K562 (cell line): ENCODE results near the gene ARHGAP25. TPM values are rescaled to one million over a fixed set of nuclear protein-coding genes. Genes with fewer than 3 reads are reported as not detected.

ENCODE experiments used
- ATAC-seq: fragments of 200-7000 bp; cut with Tn5 transposase; 3 replicates; pipeline ENCODE4 v1.9.1; 2020; ENCODE audit warnings: moderate library complexity
- BruUV-seq: library from RNA; stranded (reverse); fragments of 400-500 nt; replicated peaks from 2 replicates; lab custom pipeline; 2021; lab: Mats Ljungman, UMichigan
- CTCF ChIA-PET: fragments of 300-600 bp; formaldehyde crosslinking; extraction: SDS; loops from one replicate; lab custom pipeline; 2021; ENCODE audit warnings: low intra/inter-chr PET ratio; lab: Yijun Ruan, JAX
- POLR2A ChIA-PET: fragments of 300-600, 350-650 bp; sonication (Branson Sonifier 250); formaldehyde crosslinking; extraction: SDS; loops from one replicate; lab custom pipeline; 2021; ENCODE audit warnings: antibody characterized with exemption, inconsistent platforms; lab: Yijun Ruan, JAX
- DNase-seq, 4 experiments: peaks; one replicate each; pipeline versions ENCODE4 v3.0.0 to v3.0.0-alpha.2; 2011 to 2018; ENCODE audit warnings: low spot score in 3 of 4, mixed read lengths in 3 of 4; ENCODE audit errors: extremely low read depth in 1 of 4
- FAIRE-seq: peaks from 2 replicates; lab custom pipeline; 2011; peaks lifted over from hg19 to GRCh38; lab: Jason Lieb, UNC
- H2AFZ ChIP-seq: 2 replicates; pipeline ENCODE4 v1.6.0; 2011; ENCODE audit warnings: low read depth, low read length, control low read depth, inconsistent platforms
- H3K27ac ChIP-seq: fragments of 200-600 bp; 3 replicates; pipeline ENCODE4 v1.8.0; 2011; ENCODE audit warnings: low read depth, mild to moderate bottlenecking, control low read depth, inconsistent platforms, low read length, moderate library complexity, mixed read lengths; ENCODE audit errors: extremely low read depth
- H3K27me3 ChIP-seq, 2 experiments: fragments of 300-600 bp in 1 of 2; 2 replicates in 1 of 2; 3 replicates in 1 of 2; pipeline versions ENCODE4 v1.6.0 to v1.8.0; 2011; ENCODE audit warnings: inconsistent platforms in 2 of 2, low read length in 2 of 2, mild to moderate bottlenecking in 1 of 2, mixed read lengths in 1 of 2, moderate library complexity in 1 of 2; ENCODE audit not compliant: control insufficient read depth in 2 of 2, insufficient read depth in 2 of 2
- H3K36me3 ChIP-seq: fragments of 300-600 bp; 3 replicates; pipeline ENCODE4 v1.8.0; 2011; ENCODE audit warnings: mild to moderate bottlenecking, low read length, inconsistent platforms; ENCODE audit not compliant: control insufficient read depth, insufficient read depth
- H3K4me1 ChIP-seq, 2 experiments: fragments of 200-600 bp in 1 of 2; replicated peaks in 1 of 2; 2 replicates in 1 of 2; 3 replicates in 1 of 2; pipeline versions ENCODE4 v1.5.1 to v1.8.0; 2011; ENCODE audit warnings: inconsistent platforms in 2 of 2, low read length in 2 of 2, mild to moderate bottlenecking in 1 of 2, mixed read lengths in 1 of 2, moderate library complexity in 1 of 2; ENCODE audit not compliant: control insufficient read depth in 2 of 2, insufficient read depth in 2 of 2
- H3K4me2 ChIP-seq: 2 replicates; pipeline ENCODE4 v1.6.1; 2011; ENCODE audit warnings: low read length, control low read depth, inconsistent platforms, mixed read lengths; ENCODE audit not compliant: insufficient read depth
- H3K4me3 ChIP-seq: fragments of 200-600 bp; sonication (generic), shearing (Covaris generic); 2 replicates; pipeline ENCODE4 v1.5.1; 2016; ENCODE audit warnings: control low read depth, inconsistent platforms
- H3K79me2 ChIP-seq: fragments of 200-600 bp; 3 replicates; pipeline ENCODE4 v1.8.0; 2011; ENCODE audit warnings: low read length, inconsistent platforms; ENCODE audit not compliant: control insufficient read depth, insufficient read depth
- H3K9ac ChIP-seq, 2 experiments: 2 replicates each; pipeline versions ENCODE4 v1.6.0 to v1.6.1; 2011; ENCODE audit warnings: low read depth in 2 of 2, low read length in 2 of 2, control low read depth in 1 of 2, inconsistent platforms in 1 of 2, mild to moderate bottlenecking in 1 of 2, mixed read lengths in 1 of 2; ENCODE audit not compliant: insufficient read depth in 1 of 2
- H3K9me1 ChIP-seq: one replicate; pipeline ENCODE4 v1.6.0; 2011; ENCODE audit warnings: inconsistent platforms, mild to moderate bottlenecking, low read length, moderate library complexity; ENCODE audit not compliant: control insufficient read depth, insufficient read depth
- H3K9me3 ChIP-seq: replicated peaks from 2 replicates; pipeline ENCODE4 v1.5.1; 2011; ENCODE audit warnings: low read depth, low read length, inconsistent platforms; ENCODE audit not compliant: control insufficient read depth, insufficient read depth
- H4K20me1 ChIP-seq: replicated peaks from 2 replicates; pipeline ENCODE4 v1.6.1; 2011; ENCODE audit warnings: low read length, inconsistent platforms, mixed read lengths; ENCODE audit not compliant: control insufficient read depth, insufficient read depth
- CHD1 ChIP-seq: fragments of 200-600 bp; sonication (generic); IDR thresholded peaks from one replicate; pipeline ENCODE4 v1.6.1; 2012; ENCODE audit warnings: mild to moderate bottlenecking, moderate library complexity, low read length, inconsistent platforms
- CREM ChIP-seq: IDR thresholded peaks from 2 replicates; pipeline ENCODE4 v1.6.1; 2014; ENCODE audit warnings: antibody characterized with exemption, low read depth
- MIER1 ChIP-seq: fragments of 450-650 bp; IDR thresholded peaks from 2 replicates; pipeline ENCODE4 v1.6.1; 2016; ENCODE audit warnings: antibody characterized with exemption, mild to moderate bottlenecking, low read depth
- PRPF4 ChIP-seq: fragments of 200-400 bp; formaldehyde crosslinking; IDR thresholded peaks from one replicate; pipeline ENCODE4 v1.6.1; 2017; ENCODE audit warnings: low read length, low read depth, mild to moderate bottlenecking; ENCODE audit not compliant: insufficient read depth, poor library complexity, severe bottlenecking
- RHOXF2B ChIP-seq: fragments of 250-450 bp; sonication (Bioruptor Pico); conservative IDR thresholded peaks from 2 replicates; pipeline ENCODE4 v1.5.1; 2021
- SRSF9 ChIP-seq: fragments of 200-400 bp; formaldehyde crosslinking; IDR thresholded peaks from 2 replicates; pipeline ENCODE4 v1.6.1; 2017; ENCODE audit warnings: low read depth, low read length, borderline replicate concordance
- TEAD2 ChIP-seq: fragments of 450-650 bp; IDR thresholded peaks from 2 replicates; pipeline ENCODE4 v1.6.1; 2016; ENCODE audit warnings: missing genetic modification characterization, control low read depth, missing compliant biosample characterization
- ZNF23 ChIP-seq: fragments of 250-450 bp; sonication (Bioruptor Pico); IDR thresholded peaks from 2 replicates; pipeline ENCODE4 v1.4.0; 2020; ENCODE audit warnings: mild to moderate bottlenecking
- ZNF561 ChIP-seq: fragments of 450-650 bp; formaldehyde crosslinking; conservative IDR thresholded peaks from 2 replicates; pipeline ENCODE4 v1.4.0; 2020; ENCODE audit warnings: mild to moderate bottlenecking, moderate library complexity
- WGBS: fragments of 100-300 bp; shearing (Covaris generic); methylation state at CpG from one replicate; pipeline ENCODE4 v1.1.6; 2016; ENCODE audit warnings: low coverage, mixed read lengths; ENCODE audit not compliant: insufficient coverage; ENCODE audit errors: missing lambda C conversion rate; 5-methylcytosine and 5-hydroxymethylcytosine counted together
- in situ Hi-C: fragments of 300-500 bp; cut with MboI; formaldehyde crosslinking; loops from 4 replicates; pipeline ENCODE4 v1.15.0; 2018; ENCODE audit warnings: inconsistent platforms, mixed read lengths
- intact Hi-C: fragments of 100-400 bp; cut with micrococcal nuclease; formaldehyde crosslinking; loops from 2 replicates; pipeline ENCODE4 v1.14.2; 2022
- polyA plus RNA-seq, 8 experiments: library from polyadenylated mRNA; depleted of rRNA in 4 of 8; stranded (reverse) in 5 of 8; unstranded in 3 of 8; fragments of >200 nt; fragmentation: Nextera tagmentation in 2 of 8; fragmentation: Illumina TruSeq in 1 of 8; extraction: Ambion mirVana in 2 of 8; extraction: Trizol in 1 of 8; gene quantifications; 2 replicates each; pipeline versions ENCODE4 v1.2.1 to v1.2.3, GENCODE V29; 2011 to 2014; ENCODE audit warnings: inconsistent platforms in 1 of 8, missing spikeins in 1 of 8
- total RNA-seq, 7 experiments: library from RNA; depleted of rRNA in 6 of 7; stranded (reverse); fragments of >200 nt in 6 of 7; fragmentation: Illumina TruSeq in 2 of 7; extraction: Trizol in 2 of 7; gene quantifications; 2 replicates each; pipeline versions ENCODE4 v1.2.1 to v1.2.3, GENCODE V29; 2011 to 2021; ENCODE audit warnings: low replicate concordance in 1 of 7
- TF ChIP-seq, protein P1 (sequence below): sonication (generic); formaldehyde crosslinking; IDR thresholded peaks from 2 replicates; pipeline ENCODE4 v1.9.0; 2022; ENCODE audit warnings: mild to moderate bottlenecking, missing genetic modification reagents
- TF ChIP-seq, protein P2 (sequence below): fragments of 450-650 bp; formaldehyde crosslinking; IDR thresholded peaks from 2 replicates; pipeline ENCODE4 v1.4.0; 2020; ENCODE audit warnings: mild to moderate bottlenecking, moderate library complexity
- TF ChIP-seq, protein P3 (sequence below): sonication (generic); formaldehyde crosslinking; IDR thresholded peaks from 2 replicates; pipeline ENCODE4 v1.8.1; 2023; ENCODE audit warnings: mild to moderate bottlenecking, missing genetic modification reagents
- TF ChIP-seq, protein P4 (sequence below): sonication (generic); formaldehyde crosslinking; IDR thresholded peaks from 2 replicates; pipeline ENCODE4 v1.8.1; 2022; ENCODE audit warnings: missing genetic modification reagents

Gene ARHGAP25
- total and polyA plus RNA-seq, 9 of the 15 experiments (the other 6 are each of a cell fraction or from before 2014, with no cell fraction given) = 4.9 to 14.8 (median 10.7) TPM

DNA sequence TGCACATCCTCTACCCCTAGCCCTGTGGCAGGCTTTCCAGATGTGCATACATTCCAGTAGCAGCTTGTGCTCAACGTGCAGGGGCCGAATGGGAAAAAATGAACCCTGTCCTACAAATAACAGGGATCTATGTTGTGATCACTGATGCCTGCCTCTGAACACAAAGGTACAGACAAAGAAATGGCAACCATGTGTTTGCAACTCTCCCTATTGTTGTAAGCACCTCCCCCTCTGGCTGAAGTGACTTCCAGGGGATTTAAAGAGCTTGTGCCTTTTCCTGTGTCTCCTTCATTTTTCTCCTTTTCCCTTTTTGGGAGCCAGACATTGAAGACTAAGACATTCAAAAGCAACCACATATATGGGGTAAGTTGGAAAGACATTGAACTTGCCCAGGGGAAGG lies 21.6 kb downstream of the ARHGAP25 start:
- Histone ChIP-seq H3K4me1 (no peaks in the 10 kb centered on the region; a peak in 1 of 5 replicates), H3K36me3 (no peaks in the 10 kb centered on the region)
- intact Hi-C loops = no loop called here
- FAIRE-seq (no peak), ATAC-seq (no peak)
- TF ChIP-seq ZNF23 (CRISPR knock-in tag) = no peak
- TF ChIP-seq CHD1 = no peak
- TF ChIP-seq, protein P1, sequence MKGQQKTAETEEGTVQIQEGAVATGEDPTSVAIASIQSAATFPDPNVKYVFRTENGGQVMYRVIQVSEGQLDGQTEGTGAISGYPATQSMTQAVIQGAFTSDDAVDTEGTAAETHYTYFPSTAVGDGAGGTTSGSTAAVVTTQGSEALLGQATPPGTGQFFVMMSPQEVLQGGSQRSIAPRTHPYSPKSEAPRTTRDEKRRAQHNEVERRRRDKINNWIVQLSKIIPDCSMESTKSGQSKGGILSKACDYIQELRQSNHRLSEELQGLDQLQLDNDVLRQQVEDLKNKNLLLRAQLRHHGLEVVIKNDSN (CRISPR knock-in tag) = no peak
- no peak for TF ChIP-seq ZNF561 (CRISPR knock-in tag)
- no peak for TF ChIP-seq RHOXF2B
- TF ChIP-seq TEAD2 (tag) = no peak
- TF ChIP-seq, protein P2, sequence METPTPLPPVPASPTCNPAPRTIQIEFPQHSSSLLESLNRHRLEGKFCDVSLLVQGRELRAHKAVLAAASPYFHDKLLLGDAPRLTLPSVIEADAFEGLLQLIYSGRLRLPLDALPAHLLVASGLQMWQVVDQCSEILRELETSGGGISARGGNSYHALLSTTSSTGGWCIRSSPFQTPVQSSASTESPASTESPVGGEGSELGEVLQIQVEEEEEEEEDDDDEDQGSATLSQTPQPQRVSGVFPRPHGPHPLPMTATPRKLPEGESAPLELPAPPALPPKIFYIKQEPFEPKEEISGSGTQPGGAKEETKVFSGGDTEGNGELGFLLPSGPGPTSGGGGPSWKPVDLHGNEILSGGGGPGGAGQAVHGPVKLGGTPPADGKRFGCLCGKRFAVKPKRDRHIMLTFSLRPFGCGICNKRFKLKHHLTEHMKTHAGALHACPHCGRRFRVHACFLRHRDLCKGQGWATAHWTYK (CRISPR knock-in tag) = no peak
- no peak for TF ChIP-seq MIER1
- TF ChIP-seq SRSF9 = no peak
- TF ChIP-seq, protein P3, sequence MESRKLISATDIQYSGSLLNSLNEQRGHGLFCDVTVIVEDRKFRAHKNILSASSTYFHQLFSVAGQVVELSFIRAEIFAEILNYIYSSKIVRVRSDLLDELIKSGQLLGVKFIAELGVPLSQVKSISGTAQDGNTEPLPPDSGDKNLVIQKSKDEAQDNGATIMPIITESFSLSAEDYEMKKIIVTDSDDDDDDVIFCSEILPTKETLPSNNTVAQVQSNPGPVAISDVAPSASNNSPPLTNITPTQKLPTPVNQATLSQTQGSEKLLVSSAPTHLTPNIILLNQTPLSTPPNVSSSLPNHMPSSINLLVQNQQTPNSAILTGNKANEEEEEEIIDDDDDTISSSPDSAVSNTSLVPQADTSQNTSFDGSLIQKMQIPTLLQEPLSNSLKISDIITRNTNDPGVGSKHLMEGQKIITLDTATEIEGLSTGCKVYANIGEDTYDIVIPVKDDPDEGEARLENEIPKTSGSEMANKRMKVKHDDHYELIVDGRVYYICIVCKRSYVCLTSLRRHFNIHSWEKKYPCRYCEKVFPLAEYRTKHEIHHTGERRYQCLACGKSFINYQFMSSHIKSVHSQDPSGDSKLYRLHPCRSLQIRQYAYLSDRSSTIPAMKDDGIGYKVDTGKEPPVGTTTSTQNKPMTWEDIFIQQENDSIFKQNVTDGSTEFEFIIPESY (CRISPR knock-in tag) = no peak
- no peak for TF ChIP-seq CREM
- no peak for TF ChIP-seq PRPF4
- TF ChIP-seq, protein P4, sequence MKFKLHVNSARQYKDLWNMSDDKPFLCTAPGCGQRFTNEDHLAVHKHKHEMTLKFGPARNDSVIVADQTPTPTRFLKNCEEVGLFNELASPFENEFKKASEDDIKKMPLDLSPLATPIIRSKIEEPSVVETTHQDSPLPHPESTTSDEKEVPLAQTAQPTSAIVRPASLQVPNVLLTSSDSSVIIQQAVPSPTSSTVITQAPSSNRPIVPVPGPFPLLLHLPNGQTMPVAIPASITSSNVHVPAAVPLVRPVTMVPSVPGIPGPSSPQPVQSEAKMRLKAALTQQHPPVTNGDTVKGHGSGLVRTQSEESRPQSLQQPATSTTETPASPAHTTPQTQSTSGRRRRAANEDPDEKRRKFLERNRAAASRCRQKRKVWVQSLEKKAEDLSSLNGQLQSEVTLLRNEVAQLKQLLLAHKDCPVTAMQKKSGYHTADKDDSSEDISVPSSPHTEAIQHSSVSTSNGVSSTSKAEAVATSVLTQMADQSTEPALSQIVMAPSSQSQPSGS (CRISPR knock-in tag) = no peak
- TF ChIP-seq, all 486 proteins: peak for 0
- Histone ChIP-seq H3K79me2 (no peaks in the 10 kb centered on the region), H4K20me1 (no peaks in the 10 kb centered on the region), H3K4me2 (no peak overlapping the region), H3K9me1 (no peaks in the 10 kb centered on the region), H2AFZ (no peak overlapping the region), H3K4me3 (no peak overlapping the region), H3K27me3 (no peaks in the 10 kb centered on the region), H3K9ac (no peak overlapping the region), H3K27ac (no peak overlapping the region), H3K9me3 (0 out of 2 replicates have a peak, but pooled peaks cover 2% of the 10 kb centered on the region)
- DNase-seq = no peak
- in situ Hi-C loops = no loop called here
- WGBS = 61% methylated on average over 2 of the region's 2 CpGs
- no TSS peak for BruUV-seq
- ChIA-PET CTCF (no interaction called here), POLR2A (interaction anchor here (1.2 kb wide), 1 partner anchor 10 kb away, joined by 3 read pairs; no protein-coding TSS in a partner anchor)
